HG03108 (cell line): ENCODE measurements around the gene ATXN2.
"Not testable (repeated sequence)": the region's sequence is repeated elsewhere in the genome, so short reads cannot be mapped to it uniquely, and the experiment has no call there.

Source experiments
- ATAC-seq: cut with Tn5 transposase; IDR thresholded peaks from one replicate; pipeline ENCODE4 v1.9.1; 2021; ENCODE audit warnings: moderate library complexity; ENCODE audit not compliant: unreplicated experiment

ATXN2 gene

DNA sequence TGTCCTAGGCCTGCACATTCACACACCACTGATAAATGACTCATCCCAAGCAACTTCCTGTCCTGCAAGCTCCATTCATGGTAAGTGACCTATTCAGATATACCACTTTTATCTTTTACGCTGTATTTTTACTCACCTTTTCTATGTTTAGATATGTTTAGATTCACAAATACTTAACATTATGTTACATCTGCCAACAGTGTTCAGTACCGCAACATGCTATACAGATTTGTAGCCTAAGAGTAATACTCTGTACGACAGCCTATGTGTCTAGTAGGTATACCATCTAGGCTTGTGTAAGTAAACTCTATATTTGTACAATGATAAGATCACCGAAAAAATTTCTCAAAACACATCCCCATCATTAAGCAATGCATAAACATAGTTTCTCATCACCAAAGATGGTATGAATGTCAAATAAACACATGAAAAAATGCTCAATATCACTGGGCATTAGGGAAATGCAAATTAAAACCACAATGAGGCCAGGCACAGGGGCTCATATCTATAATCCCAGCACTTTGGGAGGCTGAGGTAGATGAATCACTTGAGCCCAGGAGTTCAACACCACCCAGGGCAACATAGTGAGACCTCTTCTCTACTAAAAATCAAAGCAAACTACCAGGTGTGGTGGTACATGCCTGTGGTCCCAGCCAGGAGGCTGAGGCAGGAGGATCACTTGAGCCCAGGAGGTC, 20.7 kb downstream of the ATXN2 start:
- no peak for ATAC-seq

DNA sequence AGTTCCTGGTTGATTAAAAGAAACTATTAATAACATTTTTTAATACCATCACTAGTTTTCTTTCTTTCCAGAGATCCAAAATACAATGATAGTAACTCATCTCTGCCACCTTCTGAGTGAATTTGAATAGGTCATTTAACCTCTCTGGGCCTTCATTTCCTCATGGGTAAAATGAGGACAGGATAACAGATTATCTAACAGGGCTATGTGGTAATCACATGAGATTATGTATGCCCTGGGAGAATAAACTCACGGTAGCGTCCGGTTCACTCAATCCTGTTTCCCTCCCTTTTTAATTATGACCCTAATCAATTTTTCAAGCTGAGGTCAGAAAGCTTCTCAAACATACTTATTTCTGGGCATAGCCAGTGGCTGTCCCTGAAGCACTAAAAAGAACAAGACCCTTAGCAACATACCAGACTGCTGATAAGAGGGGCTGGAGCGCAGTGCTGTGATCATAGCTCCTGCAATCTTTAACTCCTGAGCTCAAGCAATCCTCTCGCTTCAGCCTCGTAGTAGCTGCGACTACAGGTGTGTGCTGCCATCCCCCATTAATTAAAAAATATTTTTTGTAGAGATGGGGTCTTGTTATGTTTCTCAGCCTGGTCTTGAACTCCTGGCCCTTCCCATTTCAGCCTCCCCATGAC, 24.2 kb downstream of the ATXN2 start:
- ATAC-seq, result no peak

DNA sequence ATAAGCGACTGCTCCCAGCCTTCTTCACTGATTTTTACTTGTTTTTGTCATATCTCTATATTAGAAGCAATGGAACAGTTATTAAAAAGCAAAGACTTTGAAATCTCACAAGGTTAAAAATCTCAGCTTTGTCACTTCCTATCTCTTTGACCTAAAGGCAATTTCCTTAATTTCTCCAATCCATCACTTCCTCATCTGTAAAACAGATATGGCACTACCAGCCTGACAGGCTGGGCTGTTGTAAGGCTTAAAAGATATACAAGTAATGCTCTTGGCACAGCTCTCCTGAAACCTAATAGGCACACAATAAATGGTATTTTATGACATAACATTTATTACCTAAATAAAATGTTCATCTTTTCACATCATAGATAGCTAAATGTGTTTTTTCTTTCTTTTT, 25.6 kb downstream of the ATXN2 start:
- ATAC-seq, result no peak

DNA sequence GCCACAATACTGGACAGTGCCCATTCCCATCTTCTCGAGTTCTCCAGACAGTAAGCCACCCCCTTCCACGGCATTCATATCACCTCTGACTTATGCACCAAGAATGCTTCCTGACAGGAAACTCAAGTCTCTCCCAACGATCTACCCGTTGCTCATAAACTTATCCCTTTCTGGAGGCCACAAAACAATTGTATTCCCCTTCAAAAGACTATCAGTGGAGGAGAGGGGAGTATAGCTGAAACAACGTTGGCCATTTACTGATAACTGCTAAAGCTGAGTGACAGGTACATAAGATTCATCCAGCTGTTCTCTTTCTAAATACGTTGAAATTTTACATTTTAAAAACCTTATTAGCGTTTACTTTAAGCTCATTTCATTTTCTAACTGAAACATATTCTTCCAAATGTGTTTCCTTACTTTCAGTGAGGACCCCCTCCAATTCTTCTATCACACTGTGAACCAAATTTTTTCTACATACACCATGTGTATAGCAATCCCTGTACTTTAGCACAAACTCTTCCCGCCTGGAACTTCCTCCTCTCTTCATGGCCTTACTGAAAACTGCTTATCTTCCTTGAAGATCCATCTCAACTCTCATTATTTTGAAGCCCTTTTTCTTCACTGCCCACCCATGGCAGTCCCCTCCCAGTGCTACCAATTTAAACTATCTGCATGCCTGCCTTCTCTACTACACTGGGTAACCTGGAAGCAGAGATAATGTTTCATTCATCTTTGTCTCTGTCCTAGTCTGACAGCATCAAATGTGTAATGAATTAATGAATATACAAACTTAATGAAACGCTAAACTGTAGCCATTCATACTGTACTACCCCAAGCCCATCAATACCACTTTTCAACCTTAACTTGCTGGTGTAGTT, 28.8 kb downstream of the ATXN2 start:
- ATAC-seq, result no peak

DNA sequence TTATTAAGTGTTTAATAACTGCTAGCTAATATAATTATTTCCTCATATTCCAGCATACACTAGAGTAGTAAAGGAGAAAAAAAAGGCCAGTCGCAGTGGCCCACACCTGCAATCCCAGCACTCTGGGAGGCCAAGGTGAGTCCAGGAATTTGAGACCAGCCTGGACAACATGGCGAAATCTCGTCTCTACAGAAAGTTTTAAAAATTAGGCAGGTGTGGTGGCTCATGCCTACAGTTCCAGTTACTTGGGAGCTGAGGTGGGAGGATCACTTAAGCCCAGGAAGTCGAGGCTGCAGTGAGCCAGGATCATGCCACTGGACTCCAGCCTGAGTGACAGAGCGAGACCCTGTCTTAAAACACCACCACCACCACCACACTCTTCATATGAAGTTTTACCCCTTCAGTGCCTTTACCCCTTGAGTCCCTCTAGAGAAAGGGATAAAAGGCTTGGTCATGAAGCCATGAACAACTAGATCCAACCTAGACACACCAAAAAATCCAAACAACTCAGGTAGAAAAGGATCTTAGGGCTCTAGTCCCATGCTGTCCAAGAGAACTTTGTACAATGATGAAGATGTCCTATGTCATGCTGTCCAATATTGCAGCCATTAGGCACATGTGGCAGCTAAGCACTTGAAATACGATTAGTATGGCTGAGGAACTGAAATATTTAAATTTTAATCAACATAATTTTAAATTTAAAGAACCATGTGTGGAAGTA, 29.6 kb downstream of the ATXN2 start:
- no peak for ATAC-seq

DNA sequence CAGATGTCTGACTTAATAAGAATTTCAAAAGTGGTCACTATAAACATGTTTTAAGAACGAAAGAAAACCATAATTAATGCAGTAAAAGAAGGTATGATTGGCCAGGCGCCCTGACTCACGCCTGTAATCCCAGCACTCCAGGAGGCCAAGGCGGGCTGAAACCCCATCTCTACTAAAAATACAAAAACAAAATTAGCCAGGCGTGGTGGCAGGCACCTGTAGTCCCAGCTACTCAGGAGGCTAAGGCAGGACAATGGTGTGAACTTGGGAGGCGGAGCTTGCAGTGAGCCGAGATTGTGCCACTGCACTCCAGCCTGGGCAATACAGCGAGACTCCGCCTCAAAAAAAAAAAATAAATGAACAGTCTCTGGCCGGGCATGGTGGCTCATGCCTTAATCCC, 38.3 kb downstream of the ATXN2 start:
- not testable (repeated sequence) for ATAC-seq

DNA sequence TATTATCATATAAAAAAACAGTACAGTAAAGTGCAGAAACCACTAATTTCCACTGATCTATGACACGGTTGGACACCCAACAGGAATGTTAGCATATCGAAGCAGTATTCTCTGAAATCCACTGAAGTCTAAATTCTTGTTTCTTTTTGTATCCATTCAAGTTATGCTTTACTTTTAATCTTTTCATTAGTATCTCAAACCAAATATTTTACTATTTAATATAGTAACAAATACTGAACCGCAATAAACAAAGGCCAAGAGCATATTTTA, 41.1 kb downstream of the ATXN2 start:
- ATAC-seq, result no peak

DNA sequence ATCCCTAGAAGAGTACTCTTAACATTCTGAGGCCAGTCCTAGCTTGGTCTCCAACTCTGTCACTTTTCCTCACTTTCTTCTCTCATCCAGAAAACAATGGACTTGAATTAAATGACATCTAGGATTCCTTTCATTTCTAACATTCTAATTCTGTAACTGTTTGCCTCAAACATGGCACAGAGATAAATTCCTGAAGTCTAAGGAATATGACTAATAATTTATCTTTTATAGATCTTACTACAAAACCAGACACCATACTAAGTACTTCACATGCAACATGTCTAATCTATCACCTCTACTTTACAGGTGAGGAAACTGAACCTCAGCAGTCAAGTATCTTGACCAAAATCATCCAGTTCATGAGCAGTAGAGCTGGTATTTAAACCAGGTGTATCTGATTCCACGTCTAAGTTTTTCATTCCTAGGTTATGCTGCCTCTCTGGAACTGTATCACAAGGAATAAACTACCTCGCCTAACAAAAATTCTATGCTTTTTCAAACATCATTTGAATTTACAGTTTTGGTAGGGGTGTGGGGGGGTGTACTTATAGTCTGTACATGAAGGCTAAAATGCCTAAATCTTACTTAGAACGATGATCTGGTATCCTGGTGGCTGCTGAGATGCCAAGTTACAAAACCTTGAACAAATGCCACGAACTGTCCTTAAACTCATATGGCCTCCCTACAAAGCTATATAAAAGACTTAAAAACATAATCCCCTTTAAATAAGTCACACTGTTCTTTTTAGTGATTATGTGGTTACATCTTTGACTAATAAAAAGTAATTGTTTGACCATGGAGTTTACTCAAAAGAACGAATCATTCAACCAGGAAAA, 41.6 kb downstream of the ATXN2 start:
- no peak for ATAC-seq

DNA sequence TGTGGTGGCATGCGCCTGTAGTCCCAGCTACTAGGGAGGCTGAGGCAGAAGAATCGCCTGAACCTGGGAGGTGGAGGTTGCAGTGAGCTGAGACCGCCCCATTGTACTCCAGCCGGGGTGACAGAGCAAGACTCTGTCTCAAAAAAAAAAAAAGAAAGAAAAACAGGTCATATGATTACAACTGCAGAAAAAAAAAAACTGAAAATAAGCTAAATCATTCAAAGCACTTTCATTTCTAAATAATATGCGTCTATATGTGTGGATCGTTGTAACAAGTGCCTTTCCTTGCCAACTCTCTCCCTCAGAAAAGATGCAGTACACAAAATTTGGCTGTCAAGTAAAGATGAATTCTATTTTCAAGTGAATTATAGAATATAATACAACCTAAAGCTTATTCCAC, 42.4 kb downstream of the ATXN2 start:
- no peak for ATAC-seq

DNA sequence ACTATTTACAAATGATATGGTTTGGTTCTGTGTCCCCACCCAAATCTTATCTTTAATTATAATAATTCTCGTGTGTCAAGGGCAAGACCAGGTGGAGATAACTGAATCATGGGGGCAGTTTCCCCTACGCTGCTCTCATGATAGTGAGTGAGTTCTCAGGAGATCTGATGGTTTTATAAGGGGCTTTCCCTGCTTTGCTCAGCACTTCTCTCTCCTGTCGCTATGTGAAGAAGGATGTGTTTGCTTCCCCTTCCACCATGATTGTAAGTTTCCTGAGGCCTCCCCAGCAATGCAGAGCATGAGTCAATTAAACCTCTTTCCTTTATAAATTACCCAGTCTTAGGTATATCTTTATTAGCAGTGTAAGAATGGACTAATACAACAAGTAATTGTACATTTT, 43.8 kb downstream of the ATXN2 start:
- ATAC-seq, result not testable (repeated sequence)

DNA sequence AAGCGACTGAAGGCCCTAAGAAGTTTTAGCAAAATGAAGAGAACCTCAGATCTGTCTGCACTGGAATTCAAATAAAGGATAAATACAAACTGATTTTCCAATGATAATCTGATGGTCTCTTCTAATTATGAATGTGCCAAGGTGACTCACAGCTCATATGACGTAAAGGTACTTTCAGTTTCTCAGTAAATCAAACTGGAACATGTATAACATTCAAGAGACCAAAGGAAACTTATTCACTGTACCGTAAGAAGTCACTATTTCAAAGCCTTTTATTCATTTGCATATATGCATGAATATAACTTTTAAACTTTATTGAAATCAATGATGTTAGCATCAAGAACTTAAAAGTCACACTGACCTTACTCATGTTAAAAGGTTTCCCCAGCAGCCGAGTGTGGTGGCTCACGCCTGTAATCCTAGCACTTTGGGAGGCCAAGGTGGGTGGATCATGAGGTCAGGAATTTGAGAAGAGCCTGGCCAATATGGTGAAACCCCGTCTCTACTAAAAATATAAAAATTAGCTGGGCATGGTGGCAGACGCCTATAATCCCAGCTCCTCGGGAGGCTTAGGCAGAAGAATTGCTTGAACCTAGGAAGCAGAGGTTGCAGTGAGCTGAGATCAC, 52.2 kb downstream of the ATXN2 start:
- ATAC-seq, result no peak

DNA sequence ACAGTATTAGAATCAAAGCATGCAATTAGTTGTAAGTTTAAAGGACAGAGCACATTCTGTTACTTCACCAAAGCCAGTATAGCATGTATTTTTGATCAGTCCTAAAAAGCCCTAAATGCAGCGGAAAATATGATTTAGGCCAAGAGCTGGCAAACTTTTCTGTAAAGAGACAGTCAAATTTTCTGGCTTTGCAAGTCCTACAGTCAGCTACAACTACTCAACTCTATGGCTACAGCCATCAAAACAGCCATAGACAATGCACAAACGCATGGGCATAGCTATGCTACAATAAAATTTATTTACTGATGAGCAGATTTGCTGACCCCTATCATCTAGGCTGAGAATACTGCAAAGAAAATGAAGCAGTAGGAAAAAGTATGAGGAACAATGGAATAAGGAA, 52.9 kb downstream of the ATXN2 start:
- no peak for ATAC-seq

DNA sequence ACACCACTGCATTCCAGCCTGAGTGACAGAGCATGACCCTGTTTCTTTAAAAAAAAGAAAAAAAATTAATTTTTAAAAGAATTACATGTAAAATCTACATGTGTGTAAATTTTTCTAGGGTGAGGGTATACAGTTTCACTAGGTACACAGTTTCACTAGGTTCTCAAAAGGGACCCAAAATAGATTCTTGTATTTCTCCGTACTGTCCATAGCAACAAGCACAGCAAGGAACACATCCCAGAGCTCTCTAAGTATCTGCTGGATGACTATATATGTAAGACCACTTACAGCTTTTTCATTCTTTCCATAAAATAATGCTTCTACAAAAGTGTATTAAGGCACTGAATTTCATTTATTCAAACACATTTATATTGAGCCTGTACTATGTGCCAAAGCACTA, 55.1 kb downstream of the ATXN2 start:
- ATAC-seq, result no peak

DNA sequence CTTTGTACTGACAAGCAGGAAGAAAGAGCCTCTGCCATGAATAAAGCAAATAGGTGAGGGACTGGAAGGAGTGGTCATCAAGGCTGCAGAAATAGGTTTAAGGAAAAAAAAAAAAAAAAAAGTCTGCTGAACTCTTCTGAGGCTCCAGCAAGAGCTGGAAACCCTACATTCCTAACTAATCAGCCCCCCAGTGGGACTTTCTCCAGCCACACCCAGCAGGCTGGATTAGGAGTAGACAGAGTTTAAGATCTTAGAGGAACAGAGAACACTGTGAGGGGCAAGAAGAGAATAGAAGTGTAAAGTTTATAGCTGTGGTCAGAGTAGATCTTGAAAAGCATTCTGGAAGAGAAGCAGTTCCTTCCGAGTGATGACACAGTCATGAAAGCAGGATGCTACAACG, 66.4 kb downstream of the ATXN2 start:
- no peak for ATAC-seq

DNA sequence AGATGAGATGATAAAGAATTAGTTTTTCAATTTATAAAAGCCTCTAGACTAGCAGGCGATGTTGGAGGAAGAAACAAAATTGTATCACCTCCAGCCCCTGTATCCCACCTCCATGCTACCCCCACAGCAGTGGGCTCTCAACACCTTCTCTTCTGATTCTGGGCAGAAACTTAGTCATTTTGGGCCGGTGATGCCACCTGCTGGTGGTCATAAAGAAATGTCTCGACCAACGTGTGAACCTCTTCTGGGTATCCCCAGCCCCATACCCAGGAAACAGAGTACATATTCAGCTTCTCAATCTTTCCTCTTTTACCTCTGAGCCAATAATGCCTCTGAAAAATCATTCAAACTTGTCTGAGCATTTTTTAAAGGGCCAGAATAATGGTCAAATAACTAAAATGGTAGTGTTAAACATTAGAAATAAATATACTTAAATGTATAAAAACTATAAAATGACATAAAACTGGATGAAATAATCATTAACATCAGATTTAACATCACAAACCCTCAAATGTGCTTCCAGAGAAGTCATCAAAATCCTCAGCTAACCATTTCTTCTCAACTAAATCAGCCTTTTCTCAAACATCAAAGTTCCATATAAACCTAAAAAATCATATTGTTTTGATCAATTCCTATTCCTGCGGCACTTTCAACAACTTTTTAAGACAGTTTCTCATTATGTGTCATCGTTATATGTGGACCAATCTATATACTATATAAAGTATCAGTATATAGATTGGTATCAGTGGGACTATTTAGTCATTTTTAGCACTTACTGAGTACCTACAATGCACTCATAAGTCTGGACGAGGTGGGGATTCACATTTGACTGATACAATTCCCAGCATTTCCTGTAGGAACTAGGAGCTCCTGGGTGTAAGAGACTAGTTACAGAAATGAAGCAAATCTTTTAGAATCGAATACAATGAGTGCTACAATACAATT, 69.4 kb downstream of the ATXN2 start:
- no peak for ATAC-seq

DNA sequence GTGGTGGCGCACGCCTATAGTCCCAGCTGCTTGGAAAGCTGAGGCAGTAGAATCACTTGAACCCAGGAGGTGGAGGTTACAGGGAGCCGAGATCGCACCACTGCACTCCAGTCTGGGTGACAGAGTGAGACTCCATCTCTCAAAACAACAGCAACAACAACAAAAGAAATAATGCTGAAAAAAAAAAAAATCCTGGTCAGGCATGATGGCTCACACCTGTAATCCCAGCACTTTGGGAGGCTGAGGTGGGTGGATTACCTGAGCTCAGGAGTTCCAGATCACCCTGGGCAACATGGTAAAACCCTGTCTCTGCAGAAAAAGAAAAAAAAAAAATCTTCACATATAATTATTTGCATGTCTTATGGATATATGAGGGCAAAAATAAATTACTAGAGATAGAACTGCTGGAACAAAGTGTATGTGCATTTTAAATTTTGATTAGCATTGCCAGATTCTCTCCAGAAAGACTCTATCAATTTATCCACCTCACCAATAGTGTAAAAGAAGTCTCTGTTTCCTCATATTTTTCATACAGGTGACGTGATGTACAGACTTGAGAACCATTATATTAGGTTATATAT, 75.4 kb downstream of the ATXN2 start:
- ATAC-seq, result no peak

DNA sequence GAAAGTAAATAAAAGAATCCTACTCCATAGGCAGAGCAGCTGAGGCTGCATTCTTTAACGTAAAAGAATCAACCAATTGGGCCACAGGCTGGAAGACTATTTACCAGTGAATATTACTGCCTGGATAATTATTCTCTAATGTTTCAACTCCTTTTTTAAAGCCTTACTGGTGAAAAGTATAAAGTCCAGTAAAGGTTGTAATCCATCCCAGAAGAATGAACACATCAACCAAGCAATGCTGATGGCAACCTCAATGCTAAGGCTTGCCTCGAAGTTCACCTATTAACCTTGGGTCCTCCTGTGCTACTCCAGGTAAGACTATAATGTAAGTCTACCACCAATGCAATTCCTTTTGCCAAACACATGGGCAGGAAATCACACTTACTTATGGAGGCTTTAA, 77.3 kb downstream of the ATXN2 start:
- no peak for ATAC-seq

DNA sequence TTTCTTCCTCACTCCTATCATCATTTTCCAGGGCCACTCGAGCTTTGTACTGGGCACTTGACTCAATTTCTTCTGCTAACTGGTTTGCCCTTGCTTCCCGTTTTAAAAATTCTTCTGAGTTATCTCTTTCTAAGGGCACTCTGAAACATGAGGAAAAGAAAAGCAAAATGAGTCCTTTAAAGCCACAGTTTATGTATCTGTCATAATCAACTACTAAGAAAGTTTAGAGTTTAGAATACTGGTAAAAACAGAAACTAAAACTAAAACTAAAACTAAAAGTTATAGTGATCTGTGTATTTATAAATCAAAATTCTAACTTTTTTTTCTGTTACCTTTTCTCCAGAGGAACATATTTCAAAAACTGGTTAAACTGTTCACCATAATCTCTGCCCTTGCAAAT, 79.2 kb downstream of the ATXN2 start:
- ATAC-seq, result no peak

DNA sequence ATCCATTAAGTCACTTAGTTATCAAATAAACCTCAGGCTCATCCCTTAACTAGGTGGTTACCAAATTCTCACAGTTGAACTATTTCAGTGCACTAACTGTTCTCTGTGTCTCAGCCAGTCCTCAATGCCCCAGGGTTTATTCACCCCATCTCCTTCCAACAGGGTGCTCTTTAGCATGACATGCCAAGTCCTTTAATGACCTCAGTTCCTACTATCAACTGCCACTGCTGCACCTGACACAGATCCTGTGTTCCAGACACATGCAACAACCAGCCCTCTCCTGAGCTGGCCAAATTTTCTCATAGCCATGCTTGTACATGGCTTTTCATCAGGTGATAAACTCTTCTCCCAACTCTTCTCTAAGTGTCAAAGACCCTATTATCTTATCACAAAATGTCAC, 80.0 kb downstream of the ATXN2 start:
- no peak for ATAC-seq
